ES-I3 (cell line): ENCODE data around the gene GTPBP4.
"Not testable (repeated sequence)": the region's sequence is repeated elsewhere in the genome, so short reads cannot be mapped to it uniquely, and the experiment has no call there.

Experiments used
- H3K36me3 ChIP-seq: 2 replicates; pipeline ENCODE4 v1.6.1; 2013; ENCODE audit warnings: mild to moderate bottlenecking, low read length, control low read depth, moderate library complexity; ENCODE audit not compliant: insufficient read depth
- H3K4me1 ChIP-seq: 2 replicates; pipeline ENCODE4 v1.6.1; 2013; ENCODE audit warnings: mild to moderate bottlenecking, control low read depth, low read length; ENCODE audit not compliant: insufficient read depth
- H3K9ac ChIP-seq: 2 replicates; pipeline ENCODE4 v1.6.1; 2013; ENCODE audit warnings: low read depth, mild to moderate bottlenecking, low read length, moderate library complexity
- H3K9me3 ChIP-seq: 2 replicates; pipeline ENCODE4 v1.6.1; 2013; ENCODE audit warnings: mild to moderate bottlenecking, low read length, moderate library complexity; ENCODE audit not compliant: control insufficient read depth, insufficient read depth

The GTPBP4 gene

DNA sequence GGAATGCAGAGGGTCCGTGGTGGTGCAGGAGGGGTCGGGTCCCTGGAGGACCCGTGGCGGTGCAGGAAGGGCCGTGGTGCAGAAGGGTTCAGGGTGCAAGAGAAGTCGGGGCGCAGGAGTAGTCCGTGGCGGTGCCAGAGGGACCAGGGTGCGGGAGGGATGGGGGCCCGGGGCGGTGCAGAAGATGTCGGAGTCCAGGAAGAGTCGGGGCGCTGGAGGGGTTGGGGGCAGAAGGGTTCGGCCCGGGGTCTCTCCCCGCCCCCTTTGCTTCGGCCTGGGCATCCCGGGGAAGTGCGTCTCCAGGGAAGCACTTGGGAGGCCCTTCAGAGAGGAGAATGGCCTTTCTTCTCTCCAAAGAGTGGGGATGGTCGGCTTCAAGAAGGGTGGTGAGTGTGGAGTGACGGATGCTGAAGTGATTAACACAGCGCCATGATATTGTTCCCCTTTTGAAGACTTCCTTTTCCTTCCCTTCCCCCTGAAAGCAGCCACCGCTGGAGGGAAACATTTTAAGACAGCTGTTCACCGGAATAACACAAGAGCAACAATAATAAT, 68.9 kb downstream of the GTPBP4 start:
- Histone ChIP-seq H3K36me3 (no peaks in the 10 kb centered on the region), H3K9me3 (no peaks in the 10 kb centered on the region), H3K9ac (peak overlapping the region; percentile 70), H3K4me1 (peaks cover 9% of the 10 kb centered on the region)

DNA sequence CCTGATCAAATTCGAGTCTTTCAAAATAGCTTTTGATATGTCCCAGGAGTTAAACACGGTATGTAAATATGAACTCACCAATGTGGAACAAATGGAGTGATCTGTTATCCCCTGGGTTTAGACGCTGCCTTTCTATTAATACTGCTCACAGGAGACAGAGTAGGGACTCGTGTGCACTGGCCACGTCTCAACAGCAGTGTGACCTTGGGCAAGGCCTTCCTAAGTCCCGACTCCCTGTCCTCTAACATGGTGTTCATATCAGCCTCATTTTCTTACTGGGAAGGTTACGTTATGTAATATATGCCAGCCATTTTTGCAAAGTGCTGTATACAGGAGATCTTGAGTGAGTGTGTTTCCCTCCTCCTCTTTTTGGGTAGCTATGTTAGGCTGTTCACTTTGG, 69.8 kb downstream of the GTPBP4 start:
- Histone ChIP-seq H3K9me3 (no peaks in the 10 kb centered on the region), H3K36me3 (no peaks in the 10 kb centered on the region), H3K4me1 (peaks cover 9% of the 10 kb centered on the region), H3K9ac (0 out of 2 replicates have a peak overlapping the region, but pooled peaks have one; percentile 70)

DNA sequence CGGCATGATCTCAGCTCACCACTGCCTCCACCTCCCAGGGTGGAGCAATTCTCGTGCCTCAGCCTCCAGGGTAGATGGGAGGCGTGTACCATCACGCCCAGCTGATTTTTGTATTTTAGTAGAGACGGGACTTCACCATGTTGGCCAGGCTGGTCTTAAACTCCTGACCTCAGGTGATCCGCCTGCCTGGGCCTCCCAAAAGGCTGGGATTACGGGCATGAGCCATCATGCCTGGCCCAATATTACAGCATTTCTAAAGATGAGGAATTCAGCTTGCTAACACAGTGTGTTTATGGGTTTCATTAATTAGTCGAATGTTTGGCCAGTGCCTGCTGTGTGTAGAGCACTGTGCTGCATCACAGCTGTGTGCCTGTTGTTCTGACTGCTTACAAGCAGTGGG, 71.7 kb downstream of the GTPBP4 start:
- no peak overlapping the region for H3K9ac ChIP-seq
- H3K9me3 ChIP-seq, result no peaks in the 10 kb centered on the region
- H3K4me1 ChIP-seq, result peaks cover 9% of the 10 kb centered on the region
- no peaks in the 10 kb centered on the region for H3K36me3 ChIP-seq

DNA sequence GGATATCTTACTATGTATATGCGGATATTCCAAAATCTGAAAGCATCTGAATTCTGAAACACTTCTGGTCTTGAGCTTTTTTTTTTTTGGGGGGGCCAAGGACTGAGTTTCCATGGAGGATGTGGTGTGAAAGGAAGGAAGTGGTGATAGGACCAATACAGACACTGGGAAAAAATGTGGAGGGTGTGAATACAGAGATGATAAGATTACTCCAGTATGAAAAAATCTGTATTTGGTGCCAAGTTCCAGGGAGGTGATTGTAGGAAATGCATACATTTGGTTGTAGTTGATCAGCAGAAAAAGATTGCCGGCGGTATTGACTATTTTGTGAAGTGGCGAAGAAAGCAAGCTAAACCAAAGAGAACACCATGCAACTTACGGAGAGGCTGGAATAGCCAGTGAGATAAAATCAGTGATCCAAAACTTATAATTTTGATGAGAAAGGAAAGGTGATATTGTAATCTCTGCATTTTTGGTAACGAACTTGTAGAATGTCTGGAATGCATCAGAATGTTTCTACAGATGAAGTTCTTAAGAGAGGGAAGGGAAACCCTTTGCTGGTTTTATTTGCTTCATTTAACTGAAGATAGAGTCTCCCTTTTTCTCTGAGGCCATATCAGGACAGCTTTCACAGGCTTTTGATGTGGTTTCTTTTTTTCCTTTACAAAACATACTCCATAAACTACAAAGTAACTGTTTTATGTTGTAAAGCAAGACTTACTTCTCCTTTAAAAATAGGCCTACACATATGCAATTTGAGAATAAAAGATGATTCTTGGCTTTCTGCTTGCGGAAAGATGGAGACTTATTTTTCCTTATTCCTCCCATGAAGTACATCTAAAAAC, 73.9 kb downstream of the GTPBP4 start:
- H3K4me1 ChIP-seq, result peaks cover 9% of the 10 kb centered on the region

DNA sequence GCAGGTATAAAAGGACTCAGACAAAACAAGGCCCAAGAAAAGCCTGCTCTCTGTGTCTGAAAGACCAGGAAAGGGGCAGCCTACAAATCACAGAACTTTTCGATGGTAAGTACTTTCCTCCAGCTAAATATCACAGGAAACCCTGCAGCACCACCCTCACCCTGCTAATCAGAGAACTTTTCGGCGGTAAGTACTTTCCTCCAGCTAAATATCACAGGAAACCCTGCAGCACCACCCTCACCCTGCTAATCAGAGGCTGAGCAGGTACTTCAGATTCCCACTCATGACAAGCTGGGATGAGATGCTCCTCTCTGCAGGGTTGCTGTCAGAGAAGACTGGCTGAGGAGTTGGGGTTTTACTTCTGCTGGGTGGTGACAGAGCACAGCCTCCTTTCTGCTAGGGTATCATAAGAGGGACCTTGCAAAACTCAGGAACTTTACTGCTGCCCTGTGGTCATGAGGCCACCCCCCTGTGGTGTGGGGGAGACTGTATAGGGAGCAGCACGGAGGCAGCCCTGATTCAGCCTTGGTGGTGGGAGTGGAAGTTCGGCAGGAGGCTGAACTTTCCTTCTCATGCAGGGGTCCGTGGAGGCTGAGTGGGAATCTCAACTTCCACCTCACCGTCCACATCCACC, 75.1 kb downstream of the GTPBP4 start:
- Histone ChIP-seq H3K4me1 (peaks cover 2% of the 10 kb centered on the region; the same call in 1 of the 2 replicates), H3K9me3 (no peaks in the 10 kb centered on the region), H3K36me3 (no peaks in the 10 kb centered on the region), H3K9ac (no peak overlapping the region)

More for the DNA sequence above, 73.9 kb downstream of the GTPBP4 start:
- Histone ChIP-seq H3K36me3 (no peaks in the 10 kb centered on the region), H3K9me3 (no peaks in the 10 kb centered on the region), H3K9ac (no peak overlapping the region)

DNA sequence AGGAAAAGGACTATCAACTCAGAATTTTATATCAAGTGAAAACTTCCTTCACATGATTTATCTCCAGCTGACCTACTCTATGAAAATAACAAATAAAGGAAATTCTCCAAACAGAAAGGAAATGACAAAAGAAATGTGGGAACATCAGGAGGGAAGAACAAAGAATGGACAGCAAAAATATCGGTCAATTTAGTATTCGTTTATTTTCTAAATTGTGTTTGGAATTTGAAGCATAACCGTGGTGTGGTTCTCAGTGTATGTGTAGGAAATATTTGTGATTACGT, 76.7 kb downstream of the GTPBP4 start:
- no peaks in the 10 kb centered on the region; the same call in 1 of the 2 replicates for H3K4me1 ChIP-seq
- no peaks in the 10 kb centered on the region for H3K36me3 ChIP-seq
- no peaks in the 10 kb centered on the region for H3K9me3 ChIP-seq
- no peak overlapping the region for H3K9ac ChIP-seq

DNA sequence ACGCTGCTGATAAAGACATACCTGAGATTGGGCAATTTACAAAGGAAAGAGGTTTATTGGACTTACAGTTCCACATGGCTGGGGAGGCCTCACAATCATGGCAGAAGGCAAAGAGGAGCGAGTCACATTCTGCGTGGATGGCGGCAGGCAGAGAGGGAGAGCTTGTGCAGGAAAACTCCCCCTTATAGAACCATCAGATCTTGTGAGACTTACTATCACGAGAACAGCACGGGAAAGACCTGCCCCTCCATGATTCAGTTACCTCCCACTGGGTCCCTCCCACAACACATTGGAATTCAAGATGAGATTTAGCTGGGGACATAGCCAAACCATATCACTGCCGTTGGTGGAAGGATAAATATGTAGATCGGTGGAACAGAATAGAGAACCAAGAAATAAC, 78.5 kb downstream of the GTPBP4 start:
- H3K9me3 ChIP-seq, H3K36me3 ChIP-seq, H3K9ac ChIP-seq, H3K4me1 ChIP-seq: not testable (repeated sequence)

DNA sequence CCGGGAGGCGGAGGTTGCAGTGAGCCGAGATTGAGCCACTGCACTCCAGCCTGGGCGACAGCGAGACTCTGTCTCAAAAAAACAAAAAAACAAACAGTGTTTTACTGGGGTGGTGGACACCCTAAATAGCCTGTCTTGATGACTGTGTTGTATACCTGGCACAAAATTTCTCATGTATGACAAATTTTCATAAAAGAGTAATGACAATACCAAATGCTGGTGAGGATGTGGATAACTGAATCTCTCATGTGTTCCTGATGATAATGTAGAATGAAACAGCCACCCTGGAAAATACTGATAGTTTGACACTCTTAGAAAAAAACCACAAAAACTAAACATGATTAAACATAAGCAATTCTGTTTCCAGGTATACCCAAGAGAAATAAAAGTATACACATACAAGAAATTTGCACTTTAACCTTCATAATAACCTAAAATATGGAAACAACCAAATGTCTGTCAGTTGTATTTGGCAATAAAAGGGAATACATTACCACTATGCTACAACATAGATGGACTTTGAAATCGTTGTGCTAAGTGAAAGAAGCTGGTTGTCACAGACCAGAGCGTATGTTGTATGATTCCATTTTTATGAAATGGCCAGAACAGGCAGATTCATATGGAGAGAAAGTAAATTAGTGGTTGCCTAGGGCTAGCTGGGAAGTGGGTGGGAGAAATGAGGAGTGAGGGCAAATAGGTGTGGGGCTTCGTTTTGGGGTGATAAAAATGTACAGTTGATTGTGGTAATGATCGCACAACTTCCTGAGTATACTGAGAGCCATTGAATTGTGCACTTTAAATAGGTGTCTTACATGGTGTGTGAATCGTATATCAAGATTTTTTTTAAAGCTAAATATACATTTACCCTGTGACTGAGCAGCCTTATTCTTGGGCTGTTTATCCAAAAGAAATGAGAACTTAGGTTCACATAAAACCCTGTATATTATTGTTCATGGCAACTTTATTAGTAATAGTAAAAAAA, 80.4 kb downstream of the GTPBP4 start:
- H3K9me3 ChIP-seq, result no peaks in the 10 kb centered on the region
- H3K4me1 ChIP-seq, result peaks cover 4% of the 10 kb centered on the region
- H3K9ac ChIP-seq, result no peak overlapping the region
- peaks cover 3% of the 10 kb centered on the region; the same call in 1 of the 2 replicates for H3K36me3 ChIP-seq
